ENCODE data around the gene CCDC78. TPM values are rescaled to one million over a fixed set of nuclear protein-coding genes. Genes with fewer than 3 reads are reported as not detected.

The CCDC78 gene
- total and polyA plus RNA-seq, 2 of the 13 experiments (the other 11 are each of a cell fraction or from before 2014, with no cell fraction given), result 0.53 to 1.5 TPM

GRCh38 chr16:695355-696089, 30.7 kb downstream of the CCDC78 start (continued):
- TF ChIP-seq ZBTB39 (CRISPR knock-in tag; IDR thresholded peaks at IDR 0.05) (peak; percentile 65; the same call in 1 of the 2 replicates), POLR2AphosphoS5 (IDR thresholded peaks at IDR 0.05; ENCODE audit: low read depth, low read length) (no peak), SMARCE1 (IDR thresholded peaks at IDR 0.05; ENCODE audit: borderline replicate concordance) (no peak), ZNF839 (CRISPR knock-in tag; IDR thresholded peaks at IDR 0.05; ENCODE audit: borderline replicate concordance) (0 out of 2 replicates have a peak, but pooled peaks have one; percentile 80), ZNF609 (CRISPR knock-in tag; IDR thresholded peaks at IDR 0.05; ENCODE audit: borderline replicate concordance) (no peak), ESRRA (CRISPR knock-in tag; IDR thresholded peaks at IDR 0.05; ENCODE audit: low read depth) (no peak), GATAD2A (CRISPR knock-in tag; IDR thresholded peaks at IDR 0.05) (no peak; the same call in 1 of the 2 replicates), KMT2A (CRISPR knock-in tag; IDR thresholded peaks at IDR 0.05) (no peak), THRA (CRISPR knock-in tag; IDR thresholded peaks at IDR 0.05; ENCODE audit: borderline replicate concordance) (no peak), ZNF331 (CRISPR knock-in tag; IDR thresholded peaks at IDR 0.05) (no peak), ZMYM2 (CRISPR knock-in tag; IDR thresholded peaks at IDR 0.05) (0 out of 2 replicates have a peak, but pooled peaks have one; percentile 28), TFDP1 (CRISPR knock-in tag; IDR thresholded peaks at IDR 0.05; ENCODE audit: borderline replicate concordance) (peak; percentile 71), SIN3A (IDR thresholded peaks at IDR 0.05; ENCODE audit: borderline replicate concordance, low read depth, low read length) (0 out of 2 replicates have a peak, but pooled peaks have one; percentile 15), JUN (CRISPR knock-in tag; IDR thresholded peaks at IDR 0.05) (0 out of 2 replicates have a peak, but pooled peaks have one; percentile 36), SIX4 (CRISPR knock-in tag; IDR thresholded peaks at IDR 0.05) (no peak), SNRNP70 (IDR thresholded peaks at IDR 0.05; ENCODE audit: low read depth, low read length) (no peak), ZFP36 (IDR thresholded peaks at IDR 0.05; ENCODE audit: borderline replicate concordance, low read depth, low read length, partially characterized antibody) (no peak), ZFP62 (CRISPR knock-in tag; IDR thresholded peaks at IDR 0.05) (no peak), ETV5 (CRISPR knock-in tag; IDR thresholded peaks at IDR 0.05; ENCODE audit: borderline replicate concordance) (no peak), ZNF75D (CRISPR knock-in tag; IDR thresholded peaks at IDR 0.05; ENCODE audit: borderline replicate concordance) (no peak), IKZF1 (IDR thresholded peaks at IDR 0.05) (no peak)
